Left renal cortex interstitium (tissue), 4 donors: ENCODE results near the gene TMEFF1. TPM values are rescaled to one million over a fixed set of nuclear protein-coding genes. Genes with fewer than 3 reads are reported as not detected.
"Not testable (repeated sequence)": the region's sequence is repeated elsewhere in the genome, so short reads cannot be mapped to it uniquely, and the experiment has no call there.

Experiments
- DNase-seq, 4 donors: peaks; one replicate each; pipeline ENCODE4 v3.0.0-alpha.2; 2013; ENCODE audit warnings: low read depth in 4 of 4, low spot score in 2 of 4, missing footprints in 1 of 4
- polyA plus RNA-seq, 4 donors: library from polyadenylated mRNA; unstranded; fragments of 120-200 nt; gene quantifications; one replicate each; pipeline ENCODE4 v1.2.1, GENCODE V29; 2013; ENCODE audit not compliant: insufficient read length in 4 of 4

TMEFF1 gene
- polyA plus RNA-seq: 10 to 100 TPM in 1 of 4 donors, 1 to 10 TPM in 3; 3.6 to 10.4 (median 7.2) TPM

GRCh38 chr9:100472788-100473275 is at the start of gene TMEFF1:
Gene TMEFF1 (plus strand): TSS chr9:100473149. CDS start chr9:100473545, 396 bp downstream.
- DNase-seq: peak in 3 of 4 donors; percentile 29 to 62 (median 49)

GRCh38 chr9:100425758-100426157 is 47.2 kb upstream of the TMEFF1 start:
- no peak for DNase-seq

- no peak for DNase-seq
These were observed 46.8 kb upstream of the TMEFF1 start for GRCh38 chr9:100426189-100426529.

- DNase-seq: peak in 2 of 4 donors; percentile 44 to 58
These were observed 46.2 kb upstream of the TMEFF1 start, which contains the start of gene MSANTD3 for GRCh38 chr9:100426530-100427365. Gene MSANTD3 (plus strand): TSS chr9:100427143. CDS start chr9:100441939, 14,796 bp downstream.

- peak in 2 of 4 donors; percentile 48 to 53 for DNase-seq
These were observed 45.3 kb upstream of the TMEFF1 start for GRCh38 chr9:100427366-100428263.

- DNase-seq: no peak
These were observed 43.9 kb upstream of the TMEFF1 start for GRCh38 chr9:100428871-100429654.

GRCh38 chr9:100430286-100430940 is 42.5 kb upstream of the TMEFF1 start:
- DNase-seq: no peak

- DNase-seq: no peak
These were observed 41.1 kb upstream of the TMEFF1 start for GRCh38 chr9:100431886-100432285.

- no peak for DNase-seq
These were observed 40.2 kb upstream of the TMEFF1 start for GRCh38 chr9:100432736-100433135.

GRCh38 chr9:100436571-100436970 is 36.4 kb upstream of the TMEFF1 start:
- DNase-seq: no peak

GRCh38 chr9:100437860-100438805 is 34.8 kb upstream of the TMEFF1 start:
- peak in 2 of 4 donors; percentile 19 to 43 for DNase-seq

- DNase-seq: no peak
These were observed 32.9 kb upstream of the TMEFF1 start for GRCh38 chr9:100440071-100440470.

GRCh38 chr9:100440487-100440886 is 32.5 kb upstream of the TMEFF1 start:
- DNase-seq: not testable (repeated sequence)

- no peak for DNase-seq
These were observed 31.0 kb upstream of the TMEFF1 start for GRCh38 chr9:100441911-100442361.

- DNase-seq: no peak
These were observed 28.9 kb upstream of the TMEFF1 start for GRCh38 chr9:100443781-100444768.

- DNase-seq: no peak
These were observed 27.6 kb upstream of the TMEFF1 start for GRCh38 chr9:100445161-100445902.
